HG02610 (cell line): ENCODE data around the gene ATP5ME.
A peak's percentile ranks its signal among the peaks of the same experiment; 100 is the strongest.
"Not testable (repeated sequence)": the region's sequence is repeated elsewhere in the genome, so short reads cannot be mapped to it uniquely, and the experiment has no call there.

Experiments
- ATAC-seq: cut with Tn5 transposase; IDR thresholded peaks from one replicate; pipeline ENCODE4 v1.9.1; 2021; ENCODE audit warnings: mild to moderate bottlenecking, moderate library complexity; ENCODE audit not compliant: unreplicated experiment

The ATP5ME gene

DNA sequence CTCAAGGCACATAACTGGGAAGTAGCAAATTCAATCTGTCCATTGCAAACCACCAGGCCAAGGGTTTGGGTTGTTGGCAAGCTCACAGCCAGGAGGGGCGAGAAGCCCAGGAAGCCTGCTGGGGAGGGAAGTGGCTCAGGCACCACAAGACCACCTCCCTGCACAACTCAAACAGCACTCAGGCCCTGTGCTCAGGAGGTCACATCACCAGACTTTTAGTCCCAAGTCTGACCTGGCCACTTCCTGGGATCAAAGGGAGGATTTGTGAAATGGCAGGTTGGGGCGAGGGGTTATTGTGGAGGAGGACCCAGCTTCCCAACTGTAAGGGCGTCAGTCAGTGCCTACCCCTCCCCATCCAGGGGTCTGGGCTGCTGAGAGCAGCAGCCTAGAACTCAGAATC, 2.3 kb downstream of the ATP5ME start:
- no peak for ATAC-seq

DNA sequence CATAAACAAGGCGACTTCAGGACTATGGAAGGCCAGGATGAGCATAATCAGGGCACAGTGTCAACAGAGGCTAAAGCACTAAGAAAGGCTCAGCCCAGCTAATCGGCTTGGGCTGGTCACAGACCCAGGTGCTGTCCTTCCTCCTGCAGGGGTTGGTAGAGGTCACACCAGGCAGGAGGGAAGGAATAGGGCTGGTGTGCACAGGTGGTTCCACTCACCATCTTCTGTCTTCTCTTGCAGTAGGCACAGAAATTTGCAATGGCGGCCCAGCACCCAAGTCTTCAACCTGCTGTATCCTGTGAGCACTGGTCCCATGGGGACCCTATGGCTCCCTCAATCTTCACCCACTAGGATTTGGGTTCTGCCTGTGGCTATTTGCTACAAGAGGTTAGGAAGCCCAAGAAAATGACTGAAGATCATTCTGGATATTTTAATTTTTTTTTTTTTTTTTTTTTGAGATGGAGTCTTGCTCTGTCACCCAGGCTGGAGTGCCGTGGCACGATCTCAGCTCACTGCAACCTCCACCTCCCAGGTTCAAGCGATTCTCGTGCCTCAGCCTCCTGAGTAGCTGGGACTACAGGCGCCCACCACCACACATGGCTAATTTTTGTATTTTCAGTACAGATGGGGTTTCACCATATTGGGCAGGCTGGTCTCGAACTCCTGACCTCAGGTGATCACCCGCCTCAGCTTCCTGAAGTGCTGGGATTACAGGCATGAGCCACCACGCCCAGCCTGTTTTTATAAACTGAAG, 4.1 kb downstream of the ATP5ME start:
- ATAC-seq = not testable (repeated sequence)

DNA sequence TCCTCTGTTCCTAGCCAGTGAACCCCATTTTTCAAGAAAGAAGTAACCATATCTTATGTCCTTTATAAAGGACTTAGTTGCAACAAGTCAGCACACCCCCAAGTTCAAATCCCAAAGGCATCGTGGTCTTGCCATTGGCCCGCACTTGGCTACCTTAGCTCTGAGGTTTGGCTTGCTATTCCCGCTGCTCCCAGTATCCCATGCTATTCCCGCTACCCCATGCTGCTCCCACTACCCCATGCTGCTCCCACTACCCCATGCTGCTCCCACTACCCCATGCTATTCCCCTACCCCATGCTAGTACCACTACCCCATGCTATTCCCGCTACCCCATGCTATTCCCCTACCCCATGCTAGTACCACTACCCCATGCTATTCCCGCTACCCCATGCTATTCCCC, 5.9 kb downstream of the ATP5ME start:
- ATAC-seq = not testable (repeated sequence)

DNA sequence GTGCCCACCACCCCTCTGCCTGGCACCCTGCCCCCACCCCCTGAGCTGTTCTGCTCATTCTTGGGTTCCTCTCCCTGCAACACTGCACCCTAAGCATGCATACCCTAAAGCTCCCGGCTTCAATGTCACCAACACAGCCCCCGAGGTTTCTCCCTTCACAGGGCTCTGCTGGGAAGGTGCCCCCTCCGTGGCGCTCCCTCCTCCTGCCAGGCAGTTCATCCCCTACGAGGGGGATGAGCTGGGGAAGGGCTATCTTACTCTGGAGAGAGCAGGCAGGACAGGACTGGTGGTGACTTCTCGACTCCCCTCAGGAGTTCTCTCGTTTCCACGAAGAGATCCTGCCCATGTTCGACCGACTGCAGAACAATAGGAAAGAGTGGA, 6.5 kb downstream of the ATP5ME start:
- no peak for ATAC-seq

GRCh38 chr4:666822-667544, 7.1 kb downstream of the ATP5ME start:
- ATAC-seq = no peak

- ATAC-seq = no peak
Observed at GRCh38 chr4:666436-666810, 7.7 kb downstream of the ATP5ME start.

DNA sequence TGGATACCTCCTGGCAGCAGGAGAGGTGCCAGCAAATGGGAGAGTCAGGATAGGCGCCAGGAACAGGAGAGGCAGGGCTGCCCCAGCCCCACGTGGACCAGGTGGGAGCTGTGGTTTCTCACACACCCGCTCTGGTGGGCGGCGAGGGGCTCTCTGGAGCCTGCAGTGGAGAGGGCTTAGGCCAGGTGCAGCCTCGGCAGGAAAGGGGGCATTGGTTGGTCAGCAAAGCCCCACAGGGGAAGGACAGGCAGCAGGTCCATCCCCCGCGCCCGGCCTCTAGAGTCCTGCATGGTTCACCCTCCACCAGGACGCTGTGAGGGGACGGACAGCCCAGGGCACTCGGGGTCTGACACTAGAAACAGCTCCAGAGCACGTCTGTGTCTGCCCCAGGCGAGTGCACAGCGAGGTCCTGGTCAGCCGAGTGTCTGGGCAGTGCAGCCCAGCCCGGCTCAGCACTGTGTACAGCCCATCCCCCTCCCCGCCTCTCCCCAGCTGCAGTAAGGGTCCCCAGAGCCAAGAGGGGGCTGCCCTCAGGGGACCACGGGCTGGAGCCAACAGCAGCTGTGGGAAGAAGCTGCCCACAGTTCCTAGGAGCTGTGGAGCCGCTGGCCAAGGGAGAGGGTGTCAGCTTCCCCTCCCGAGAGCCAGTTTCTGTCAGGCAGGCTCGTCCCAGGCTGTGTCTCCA, 8.2 kb downstream of the ATP5ME start:
- no peak for ATAC-seq

DNA sequence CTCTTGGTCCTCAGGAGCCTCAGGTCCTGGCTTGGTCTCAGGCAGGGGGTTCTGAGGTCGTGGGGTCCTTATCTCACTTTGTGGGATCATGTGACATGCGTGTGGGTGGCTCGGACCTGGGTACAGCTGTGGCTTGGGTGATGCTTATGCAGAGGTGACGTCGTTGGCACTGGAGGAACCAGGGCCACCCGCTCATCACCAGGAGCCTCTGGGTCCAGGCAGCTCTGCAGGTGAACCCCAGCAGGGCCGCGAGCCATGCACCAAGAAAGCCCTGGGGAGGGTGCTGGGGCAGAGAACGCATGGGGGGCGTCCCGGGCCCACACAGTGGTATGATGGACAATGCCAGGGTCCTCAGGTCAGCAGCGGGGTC, 8.7 kb downstream of the ATP5ME start:
- no peak for ATAC-seq

DNA sequence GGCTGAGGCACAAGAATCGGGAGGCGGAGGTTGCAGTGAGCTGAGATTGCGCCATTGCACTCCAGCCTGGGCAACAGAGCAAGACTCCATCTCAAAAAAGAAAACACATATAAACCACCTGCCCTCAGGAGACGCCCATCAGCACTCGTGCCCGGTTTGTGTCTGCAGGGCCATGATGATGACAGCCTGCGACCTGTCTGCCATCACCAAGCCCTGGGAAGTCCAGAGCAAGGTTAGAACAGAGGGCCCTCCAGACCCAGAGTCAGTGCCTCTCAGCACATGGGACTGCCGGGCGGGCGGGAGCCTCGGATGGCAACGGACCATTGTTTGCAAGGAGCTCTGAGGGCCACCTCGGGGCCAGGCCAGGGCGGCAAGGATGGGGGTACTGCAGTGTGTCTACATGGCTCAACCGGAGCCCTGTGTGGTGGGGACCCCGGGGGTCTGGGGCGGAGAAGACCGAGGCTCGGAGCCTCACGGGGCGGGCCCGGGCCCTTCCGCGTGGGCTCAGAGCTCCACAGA, 9.3 kb downstream of the ATP5ME start:
- no peak for ATAC-seq

- peak; percentile 56 for ATAC-seq
Observed at GRCh38 chr4:663438-664428, 10.3 kb downstream of the ATP5ME start.

DNA sequence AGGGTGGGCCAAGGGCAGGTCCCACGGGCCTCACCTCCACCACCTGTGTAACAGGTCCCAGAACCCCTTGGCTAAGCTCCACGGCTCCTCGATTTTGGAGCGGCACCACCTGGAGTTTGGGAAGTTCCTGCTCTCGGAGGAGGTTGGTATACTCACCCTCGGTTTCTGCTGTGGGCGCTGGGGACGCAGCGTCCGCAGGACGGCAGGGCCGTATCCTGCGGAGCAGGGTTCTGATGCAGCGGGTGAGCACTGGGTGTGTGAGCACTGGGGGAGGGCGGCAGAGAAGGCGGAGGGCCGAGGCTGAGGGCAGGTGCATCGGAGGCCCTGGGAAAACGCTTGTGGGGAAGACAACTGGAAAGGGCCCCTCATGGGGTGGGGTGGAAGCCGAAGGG, 11.0 kb downstream of the ATP5ME start:
- ATAC-seq = no peak

GRCh38 chr4:661881-662761, 12.0 kb downstream of the ATP5ME start:
- no peak for ATAC-seq

DNA sequence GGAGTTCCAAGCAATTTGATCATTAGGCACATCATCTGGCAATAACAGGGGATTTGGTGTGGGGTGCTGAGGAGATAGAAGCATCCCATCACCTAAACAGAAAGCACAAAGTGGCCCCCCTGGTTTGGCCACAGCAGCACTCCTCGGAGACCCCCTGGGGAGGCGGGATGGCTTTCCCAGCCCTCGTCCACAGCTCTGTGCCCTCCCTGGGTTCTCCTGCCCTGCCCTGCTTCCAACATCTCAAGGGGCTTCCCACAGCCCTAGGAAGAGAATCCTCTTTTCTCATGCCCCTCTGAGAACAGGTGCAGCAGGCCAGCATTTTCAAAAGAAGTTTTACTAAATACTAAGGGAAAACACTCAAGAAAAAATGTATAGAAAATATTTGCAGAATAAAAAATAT, 12.8 kb downstream of the ATP5ME start:
- no peak for ATAC-seq

GRCh38 chr4:660401-660800, 13.7 kb downstream of the ATP5ME start:
- ATAC-seq = no peak

DNA sequence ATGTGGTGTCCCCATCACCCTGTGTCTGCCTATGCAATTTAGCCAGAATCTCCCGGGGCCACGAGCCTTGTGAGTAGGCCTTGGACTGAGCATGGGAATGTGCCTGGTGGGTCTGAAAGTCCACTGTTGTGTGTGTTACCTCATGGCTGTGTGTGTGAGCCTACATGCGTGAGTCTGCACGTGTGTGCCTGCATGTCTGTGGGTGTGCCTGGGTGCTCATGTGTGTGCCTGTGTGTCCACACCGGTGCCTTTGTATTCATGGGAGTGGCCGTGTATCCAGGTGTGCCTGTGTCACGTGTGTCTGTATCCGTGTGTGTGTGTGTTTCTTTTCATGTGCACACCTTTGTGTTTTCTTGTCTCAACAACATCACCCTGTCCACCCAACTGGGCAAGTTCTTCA, 14.2 kb downstream of the ATP5ME start:
- ATAC-seq = no peak

DNA sequence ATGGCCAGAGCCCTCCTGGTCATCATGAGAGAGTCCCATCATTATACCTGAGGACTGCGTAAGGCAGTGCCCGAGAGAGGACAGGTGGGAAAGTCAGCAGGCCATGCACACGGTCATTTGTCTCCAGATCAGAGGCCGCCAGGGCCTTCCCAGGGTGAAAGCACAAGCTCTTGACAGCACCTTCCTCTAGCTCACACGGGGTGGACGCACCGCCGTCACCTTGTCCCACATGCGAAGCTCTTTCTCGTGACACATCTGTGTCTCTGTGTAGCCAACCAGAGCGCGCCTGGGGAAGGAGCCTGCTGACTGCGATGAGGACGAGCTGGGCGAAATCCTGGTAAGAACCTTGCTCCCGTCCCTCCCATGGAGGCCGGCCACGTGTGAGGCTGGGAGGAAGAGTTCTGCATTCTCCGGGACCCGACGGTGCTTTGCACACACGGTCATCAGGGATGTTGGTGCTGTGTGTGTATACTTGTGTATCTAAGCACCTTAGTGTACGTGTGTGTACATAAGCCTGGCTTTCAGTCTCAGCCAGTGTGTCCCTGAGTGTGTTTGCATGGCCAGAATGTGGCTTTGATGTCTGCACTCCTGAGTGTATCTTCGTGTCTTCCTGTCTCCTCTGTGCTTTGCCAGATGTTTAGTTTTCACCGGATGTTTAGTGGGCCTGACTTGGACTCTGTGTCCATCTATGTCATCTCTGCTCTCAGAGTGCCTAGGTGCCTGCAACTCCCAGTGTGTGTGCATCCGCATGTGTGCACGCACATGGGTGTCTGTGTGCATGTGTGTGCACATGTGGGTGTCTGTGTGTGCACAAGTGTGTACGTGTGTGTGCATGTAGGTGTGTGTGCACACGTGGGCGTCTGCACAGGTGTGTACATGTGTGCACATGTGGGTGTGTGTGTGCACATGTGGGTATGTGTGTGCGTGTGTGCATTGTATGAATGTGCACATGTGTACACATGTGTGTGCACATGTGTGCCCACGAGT, 15.1 kb downstream of the ATP5ME start:
- ATAC-seq = no peak

DNA sequence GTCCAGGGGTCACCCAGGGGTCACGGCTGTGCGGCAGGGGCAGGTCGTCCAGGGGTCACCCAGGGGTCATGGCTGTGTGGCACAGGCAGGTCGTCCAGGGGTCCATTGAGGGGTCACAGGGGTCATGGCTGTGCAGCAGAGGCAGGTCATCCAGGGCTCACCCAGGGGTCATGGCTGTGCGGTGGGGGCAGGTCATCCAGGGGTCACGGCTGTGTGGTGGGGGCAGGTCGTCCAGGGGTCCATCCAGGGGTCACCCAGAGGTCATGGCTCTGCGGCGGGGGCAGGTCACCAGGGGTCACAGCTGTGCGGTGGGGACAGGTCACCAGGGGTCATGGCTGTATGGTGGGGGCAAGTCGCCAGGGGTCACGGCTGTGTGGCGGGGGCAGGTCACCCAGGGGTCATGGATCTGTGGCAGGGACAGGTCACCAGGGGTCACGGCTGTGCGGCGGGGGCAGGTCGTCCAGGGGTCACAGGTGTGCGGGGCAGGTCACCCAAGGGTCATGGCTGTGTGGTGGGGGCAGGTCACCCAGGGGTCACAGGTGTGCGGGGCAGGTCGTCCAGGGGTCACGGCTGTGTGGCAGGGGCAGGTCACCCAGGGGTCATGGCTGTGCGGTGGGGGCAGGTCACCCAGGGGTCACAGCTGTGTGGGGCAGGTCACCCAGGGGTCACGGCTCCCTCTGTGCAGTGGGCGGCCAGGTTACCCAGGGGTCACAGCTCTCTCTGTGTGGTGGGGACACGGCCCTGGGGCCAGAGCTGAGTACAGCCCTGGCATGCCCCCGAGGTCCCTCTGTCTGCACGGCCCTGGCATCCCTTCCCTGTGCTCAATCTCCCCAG, 16.0 kb downstream of the ATP5ME start:
- ATAC-seq = no peak
